ENCODE data around the gene SORBS2.

- no peak for TF ChIP-seq CTCF (IDR thresholded peaks at IDR 0.05; ENCODE audit: extremely low read depth in 1 of 2, insufficient read depth in 1 of 2, low read depth in 1 of 2, low read length in 2 of 2)
- no peak for TF ChIP-seq MYC (IDR thresholded peaks at IDR 0.05; ENCODE audit: low read depth, low read length)
- TF ChIP-seq MAX (IDR thresholded peaks at IDR 0.05; ENCODE audit: insufficient read depth, insufficient read length) = no peak
- TF ChIP-seq EZH2 (IDR thresholded peaks at IDR 0.05; ENCODE audit: borderline replicate concordance, low read depth, low read length, severe bottlenecking) = no peak
- no peak for TF ChIP-seq POLR2A (IDR thresholded peaks at IDR 0.05; ENCODE audit: low read depth, low read length)
- no peak for TF ChIP-seq POLR2AphosphoS5 (IDR thresholded peaks at IDR 0.05; ENCODE audit: insufficient read depth, low read depth, low read length)
- TF ChIP-seq JUN (IDR thresholded peaks at IDR 0.05; ENCODE audit: borderline replicate concordance, insufficient read depth, insufficient read length, low read depth) = no peak
- TF ChIP-seq GATA2 (IDR thresholded peaks at IDR 0.05; ENCODE audit: insufficient read depth, insufficient read length, low read depth, low read length) = no peak
Measured at GRCh38 chr4:185624259-185624589, 187.8 kb downstream of the SORBS2 start.

Measured in endothelial cell of umbilical vein (primary cell).